ENCODE measurements around the gene PTPN14.

PTPN14 gene

GRCh38 chr1:214362188-214362882, 189.1 kb downstream of the PTPN14 start:
- Mint-ChIP-seq H3K4me1 (peaks cover 25% of the 10 kb centered on the region), H3K36me3 (ENCODE audit: low read depth) (peaks cover 82% of the 10 kb centered on the region), H3K9me3 (no peaks in the 10 kb centered on the region), H3K27me3 (ENCODE audit: low read depth, poor library complexity) (no peaks in the 10 kb centered on the region), H3K27ac (peak overlapping the region; percentile 38), H3K4me3 (no peak overlapping the region)
- no peak for DNase-seq
- no peak for TF ChIP-seq CTCF (IDR thresholded peaks at IDR 0.05)

- TF ChIP-seq CTCF (IDR thresholded peaks at IDR 0.05): no peak
- Mint-ChIP-seq H3K9me3 (no peaks in the 10 kb centered on the region), H3K4me3 (no peak overlapping the region), H3K36me3 (ENCODE audit: low read depth) (peaks cover 84% of the 10 kb centered on the region), H3K4me1 (peaks cover 25% of the 10 kb centered on the region), H3K27ac (peak overlapping the region; percentile 86), H3K27me3 (ENCODE audit: low read depth, poor library complexity) (no peaks in the 10 kb centered on the region)
- DNase-seq: no peak
Observed at GRCh38 chr1:214361636-214362035, 189.8 kb downstream of the PTPN14 start.

- H3K27ac Mint-ChIP-seq: peak overlapping the region; percentile 86
- no peak for TF ChIP-seq CTCF (IDR thresholded peaks at IDR 0.05)
- H3K4me1 Mint-ChIP-seq: peaks cover 25% of the 10 kb centered on the region
- peaks cover 85% of the 10 kb centered on the region for H3K36me3 Mint-ChIP-seq (ENCODE audit: low read depth)
- H3K9me3 Mint-ChIP-seq: no peaks in the 10 kb centered on the region
- DNase-seq: no peak
- H3K27me3 Mint-ChIP-seq (ENCODE audit: low read depth, poor library complexity): no peaks in the 10 kb centered on the region
- H3K4me3 Mint-ChIP-seq: no peak overlapping the region
Observed at GRCh38 chr1:214360525-214361164, 190.8 kb downstream of the PTPN14 start.

GRCh38 chr1:214360116-214360515, 191.3 kb downstream of the PTPN14 start:
- Mint-ChIP-seq H3K4me1 (peaks cover 25% of the 10 kb centered on the region), H3K27ac (no peak overlapping the region), H3K36me3 (ENCODE audit: low read depth) (peaks cover 87% of the 10 kb centered on the region), H3K4me3 (no peak overlapping the region), H3K27me3 (ENCODE audit: low read depth, poor library complexity) (no peaks in the 10 kb centered on the region), H3K9me3 (no peaks in the 10 kb centered on the region)
- no peak for TF ChIP-seq CTCF (IDR thresholded peaks at IDR 0.05)
- no peak for DNase-seq

GRCh38 chr1:214354440-214355148, 196.8 kb downstream of the PTPN14 start:
- DNase-seq: no peak
- Mint-ChIP-seq H3K4me1 (peaks cover 7% of the 10 kb centered on the region), H3K9me3 (no peaks in the 10 kb centered on the region), H3K4me3 (no peak overlapping the region), H3K27me3 (ENCODE audit: low read depth, poor library complexity) (no peaks in the 10 kb centered on the region), H3K36me3 (ENCODE audit: low read depth) (peaks cover 73% of the 10 kb centered on the region), H3K27ac (peak overlapping the region; percentile 3)
- TF ChIP-seq CTCF (IDR thresholded peaks at IDR 0.05): no peak

All from nephron progenitor cell (in vitro differentiated cells).